ENCODE results near the gene ADTRP. TPM values are rescaled to one million over a fixed set of nuclear protein-coding genes. Genes with fewer than 3 reads are reported as not detected.
A peak's percentile ranks its signal among the peaks of the same experiment; 100 is the strongest.

The ADTRP gene
- total and polyA plus RNA-seq, 7 experiments from 2014 or later, result 3.1 to 109 (median 44.3) TPM

DNA sequence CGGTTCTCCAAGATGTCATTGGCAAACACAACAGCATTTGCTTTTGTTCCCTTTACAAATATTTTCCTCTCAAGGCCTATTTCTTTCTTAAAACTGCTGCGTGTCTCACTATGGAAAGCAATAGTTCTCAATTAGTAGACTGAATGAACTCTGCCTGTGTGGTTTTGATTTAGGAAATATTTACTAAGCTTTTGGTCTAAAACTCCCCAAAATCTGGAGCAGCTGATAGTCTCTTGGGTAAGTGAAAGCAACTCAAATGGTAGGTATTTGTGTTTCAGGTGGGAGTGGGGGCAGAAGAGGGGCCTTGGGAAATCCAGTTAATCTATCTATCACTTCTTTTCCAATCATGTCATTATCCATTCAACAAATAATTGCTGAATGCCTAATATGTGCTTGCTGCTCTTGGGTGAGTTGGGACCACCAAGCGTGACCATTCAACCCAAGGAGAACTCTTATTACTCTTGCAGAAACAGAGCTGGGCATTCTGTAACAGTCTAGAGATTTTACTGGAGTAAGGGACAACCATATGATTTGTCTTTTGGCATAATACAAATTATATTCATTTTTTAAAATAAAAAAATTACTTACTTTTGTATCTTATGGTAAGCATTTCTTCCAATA is 33.2 kb upstream of the ADTRP start:
- H3K9me3 ChIP-seq (ENCODE audit: control insufficient read depth in 2 of 3, low read length in 3 of 3), result no peaks in the 10 kb centered on the region
- H3K4me1 ChIP-seq (ENCODE audit: control insufficient read depth in 2 of 2, insufficient read depth in 2 of 2, low read length in 2 of 2), result peaks cover 0 to 5% of the 10 kb centered on the region in 2 donors
- H3K4me3 ChIP-seq (ENCODE audit: low read length), result no peak overlapping the region
- Mint-ChIP-seq H3K4me1 (peaks cover 3 to 17% (median 7%) of the 10 kb centered on the region in 7 donors), H3K27me3 (no peaks in the 10 kb centered on the region), H3K27ac (no peak overlapping the region), H3K9me3 (peaks cover 0 to 2% (median 0%) of the 10 kb centered on the region in 11 donors), H3K36me3 (no peaks in the 10 kb centered on the region), H3K4me3 (no peak overlapping the region)
- CTCF ChIA-PET, result no interaction called here
- H3K27me3 ChIP-seq (ENCODE audit: control insufficient read depth in 2 of 2, insufficient read depth in 2 of 2, low read length in 2 of 2), result no peaks in the 10 kb centered on the region
- intact Hi-C loops (cut with micrococcal nuclease), result no loop called here
- H3K36me3 ChIP-seq (ENCODE audit: control insufficient read depth in 2 of 3, insufficient read depth in 3 of 3, low read length in 3 of 3), result no peaks in the 10 kb centered on the region
- no peak overlapping the region for H3K27ac ChIP-seq (ENCODE audit: low read depth, low read length)
- ATAC-seq (no peak), DNase-seq (no peak)
- POLR2A ChIA-PET, result no interaction called here

DNA sequence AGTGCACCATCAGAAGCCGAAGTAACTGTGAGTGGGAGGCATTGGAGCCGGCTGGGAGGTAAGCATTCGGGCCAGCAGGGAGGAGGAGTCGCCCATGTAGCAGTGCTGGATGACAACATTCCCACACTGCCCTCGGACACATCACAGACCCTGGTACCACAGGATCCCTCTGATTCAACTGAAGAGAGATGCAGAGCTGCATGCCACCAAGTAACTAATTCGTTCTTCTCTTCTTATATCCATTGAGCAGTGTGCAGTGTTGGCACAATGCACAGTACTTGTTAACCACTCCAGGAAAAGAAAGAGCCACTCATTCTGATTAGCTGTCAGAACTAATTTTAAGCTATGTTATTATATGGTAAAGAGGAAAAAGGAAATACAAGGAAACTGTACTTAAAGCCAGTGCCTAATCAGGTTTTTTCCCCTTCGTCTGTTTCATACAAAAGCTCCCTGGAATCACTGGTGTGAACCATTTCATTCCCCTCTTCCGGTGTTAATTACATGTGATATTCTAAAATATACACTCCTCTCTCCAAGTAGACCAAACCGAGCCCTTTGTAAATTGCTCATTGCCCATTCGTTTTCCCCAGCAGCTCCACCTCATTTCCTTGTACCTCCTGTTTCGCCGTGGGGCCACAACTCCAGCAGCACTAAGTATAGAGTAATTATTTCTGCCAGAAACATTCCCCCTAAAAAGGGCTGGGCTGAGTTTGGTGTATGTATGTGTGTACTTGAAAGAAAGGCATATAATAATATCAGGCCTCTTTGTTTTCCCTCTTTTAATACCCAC is 32.4 kb upstream of the ADTRP start:
- Histone ChIP-seq H3K4me3 (ENCODE audit: low read length) (no peak overlapping the region), H3K4me1 (ENCODE audit: control insufficient read depth in 2 of 2, insufficient read depth in 2 of 2, low read length in 2 of 2) (peaks cover 0 to 6% of the 10 kb centered on the region in 2 donors), H3K27ac (ENCODE audit: low read depth, low read length) (no peak overlapping the region), H3K27me3 (ENCODE audit: control insufficient read depth in 2 of 2, insufficient read depth in 2 of 2, low read length in 2 of 2) (no peaks in the 10 kb centered on the region), H3K9me3 (ENCODE audit: control insufficient read depth in 2 of 3, low read length in 3 of 3) (no peaks in the 10 kb centered on the region), H3K36me3 (ENCODE audit: control insufficient read depth in 2 of 3, insufficient read depth in 3 of 3, low read length in 3 of 3) (no peaks in the 10 kb centered on the region)
- intact Hi-C loops (cut with micrococcal nuclease), result no loop called here
- ATAC-seq (no peak), DNase-seq (no peak)
- ChIA-PET POLR2A (no interaction called here), CTCF (no interaction called here)
- H3K9me3 Mint-ChIP-seq, result peaks cover 0 to 2% (median 0%) of the 10 kb centered on the region in 11 donors
- H3K4me1 Mint-ChIP-seq, result peaks cover 10 to 24% (median 14%) of the 10 kb centered on the region in 7 donors
- H3K27me3 Mint-ChIP-seq, result no peaks in the 10 kb centered on the region
- H3K4me3 Mint-ChIP-seq, result no peak overlapping the region
- H3K27ac Mint-ChIP-seq, result peak overlapping the region in 1 of 9 donors; percentile 19
- H3K36me3 Mint-ChIP-seq, result no peaks in the 10 kb centered on the region

DNA sequence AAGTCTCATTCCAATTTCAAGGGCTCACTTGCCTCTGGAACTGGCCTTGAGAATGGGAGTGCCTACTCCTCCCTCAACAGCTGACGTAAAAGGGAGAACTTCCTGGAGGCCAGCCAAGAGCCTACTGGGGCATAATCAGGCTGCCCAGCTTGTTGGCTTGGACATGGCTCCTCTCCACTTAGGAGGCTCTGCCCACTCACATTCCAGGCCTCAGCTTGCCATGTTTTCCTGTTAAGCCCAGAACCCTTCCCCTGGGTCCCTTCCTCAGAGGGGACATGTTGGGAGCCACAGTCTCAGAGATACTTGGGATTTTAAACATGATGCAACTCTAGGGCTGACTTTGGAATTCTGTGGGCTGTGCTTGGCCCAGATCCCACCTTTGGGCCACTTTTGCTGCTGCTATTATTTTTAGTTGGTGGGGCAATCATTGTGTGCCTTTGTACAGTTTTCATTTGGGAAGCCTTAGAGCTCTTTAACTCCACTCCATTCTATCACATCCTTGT is 31.5 kb upstream of the ADTRP start:
- Histone ChIP-seq H3K27me3 (ENCODE audit: control insufficient read depth in 2 of 2, insufficient read depth in 2 of 2, low read length in 2 of 2) (no peaks in the 10 kb centered on the region), H3K9me3 (ENCODE audit: control insufficient read depth in 2 of 3, low read length in 3 of 3) (no peaks in the 10 kb centered on the region), H3K27ac (ENCODE audit: low read depth, low read length) (no peak overlapping the region), H3K4me1 (ENCODE audit: control insufficient read depth in 2 of 2, insufficient read depth in 2 of 2, low read length in 2 of 2) (peaks cover 0 to 6% of the 10 kb centered on the region in 2 donors), H3K36me3 (ENCODE audit: control insufficient read depth in 2 of 3, insufficient read depth in 3 of 3, low read length in 3 of 3) (no peaks in the 10 kb centered on the region), H3K4me3 (ENCODE audit: low read length) (no peak overlapping the region)
- no peaks in the 10 kb centered on the region for H3K36me3 Mint-ChIP-seq
- no peaks in the 10 kb centered on the region for H3K27me3 Mint-ChIP-seq
- H3K4me3 Mint-ChIP-seq, result no peak overlapping the region
- POLR2A ChIA-PET, result no interaction called here
- intact Hi-C loops (cut with micrococcal nuclease), result no loop called here
- ATAC-seq (no peak), DNase-seq (no peak)
- H3K4me1 Mint-ChIP-seq, result peaks cover 13 to 29% (median 16%) of the 10 kb centered on the region in 7 donors
- H3K27ac Mint-ChIP-seq, result no peak overlapping the region
- peaks cover 0 to 2% (median 0%) of the 10 kb centered on the region in 11 donors for H3K9me3 Mint-ChIP-seq
- CTCF ChIA-PET, result no interaction called here

DNA sequence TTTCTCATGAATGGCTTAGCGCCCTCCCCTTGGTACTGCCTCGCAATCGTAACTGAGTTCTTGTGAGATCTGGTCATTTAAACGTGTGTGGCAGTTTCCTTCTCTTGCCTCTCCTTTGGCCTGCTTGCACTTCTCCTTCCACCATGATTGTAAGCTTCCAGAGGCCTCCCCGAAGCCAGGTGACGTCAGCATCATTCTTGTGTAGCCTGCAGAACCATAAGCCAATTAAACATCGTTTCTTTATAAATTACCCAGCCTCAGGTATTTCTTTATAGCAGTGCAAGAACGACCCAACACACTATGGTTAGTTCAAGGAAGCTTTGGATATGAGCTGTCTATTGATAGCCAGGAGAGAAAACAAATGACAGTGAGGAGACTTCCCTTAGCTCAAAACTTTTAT is 29.5 kb upstream of the ADTRP start:
- ATAC-seq, result no peak
- Mint-ChIP-seq H3K9me3 (peaks cover 0 to 2% (median 0%) of the 10 kb centered on the region in 11 donors), H3K27ac (no peak overlapping the region), H3K4me1 (peaks cover 13 to 29% (median 17%) of the 10 kb centered on the region in 7 donors), H3K36me3 (no peaks in the 10 kb centered on the region), H3K4me3 (no peak overlapping the region), H3K27me3 (no peaks in the 10 kb centered on the region)
- no peaks in the 10 kb centered on the region for H3K36me3 ChIP-seq (ENCODE audit: control insufficient read depth in 2 of 3, insufficient read depth in 3 of 3, low read length in 3 of 3)
- CTCF ChIA-PET, result no interaction called here
- intact Hi-C loops (cut with micrococcal nuclease), result loop anchor here in 1 of 2 donors (5.0 kb wide), 1 partner anchor 96 kb away; no protein-coding TSS in a partner anchor
- H3K27ac ChIP-seq (ENCODE audit: low read depth, low read length), result no peak overlapping the region
- no peak overlapping the region for H3K4me3 ChIP-seq (ENCODE audit: low read length)
- H3K9me3 ChIP-seq (ENCODE audit: control insufficient read depth in 2 of 3, low read length in 3 of 3), result no peaks in the 10 kb centered on the region
- POLR2A ChIA-PET, result no interaction called here
- H3K4me1 ChIP-seq (ENCODE audit: control insufficient read depth in 2 of 2, insufficient read depth in 2 of 2, low read length in 2 of 2), result peaks cover 0 to 6% of the 10 kb centered on the region in 2 donors
- no peaks in the 10 kb centered on the region for H3K27me3 ChIP-seq (ENCODE audit: control insufficient read depth in 2 of 2, insufficient read depth in 2 of 2, low read length in 2 of 2)
- DNase-seq, result no peak

DNA sequence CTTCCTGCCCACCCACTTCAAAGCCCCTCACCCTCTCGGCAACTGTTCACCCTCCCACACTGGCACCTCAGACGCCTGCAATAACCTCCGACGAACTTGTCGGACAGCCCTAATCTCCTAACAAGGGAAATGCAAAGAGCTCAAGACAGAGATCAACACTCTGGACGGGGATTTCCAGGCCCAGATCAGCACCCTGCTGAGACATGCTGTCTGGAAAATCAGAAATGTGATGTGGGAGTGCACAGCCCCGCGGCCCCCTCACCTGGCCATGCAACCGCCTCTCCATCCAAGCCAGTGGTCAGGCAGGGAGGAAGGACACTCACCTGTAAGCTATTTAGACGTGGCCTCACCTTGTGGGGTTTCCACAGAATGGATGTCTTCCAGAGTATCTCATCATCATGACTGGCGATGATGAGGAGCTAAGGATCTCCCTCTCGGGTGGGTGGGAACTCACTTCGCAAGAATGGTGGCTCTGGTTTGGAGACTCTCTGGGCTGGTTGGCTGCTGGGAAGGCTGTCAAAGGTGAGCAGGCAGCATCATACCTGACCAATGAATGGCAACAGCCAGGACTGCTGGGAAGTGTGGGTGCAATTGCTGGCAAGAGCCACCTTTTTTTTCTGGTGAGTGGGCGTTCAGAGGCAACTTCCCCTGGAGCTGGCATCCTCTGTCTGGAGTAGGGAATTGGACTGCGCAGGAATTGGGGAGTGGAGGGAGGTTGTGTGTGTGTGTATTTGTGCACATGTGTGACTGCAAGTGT is 28.1 kb upstream of the ADTRP start:
- POLR2A ChIA-PET, result no interaction called here
- intact Hi-C loops (cut with micrococcal nuclease), result loop anchor here in 1 of 2 donors (5.0 kb wide), 1 partner anchor 94 kb away; no protein-coding TSS in a partner anchor
- DNase-seq, result peak in 2 of 9 donors; percentile 3 to 22
- peaks cover 13 to 27% (median 17%) of the 10 kb centered on the region in 7 donors for H3K4me1 Mint-ChIP-seq
- H3K27me3 ChIP-seq (ENCODE audit: control insufficient read depth in 2 of 2, insufficient read depth in 2 of 2, low read length in 2 of 2), result no peaks in the 10 kb centered on the region
- peaks cover 0 to 2% (median 0%) of the 10 kb centered on the region in 11 donors for H3K9me3 Mint-ChIP-seq
- H3K4me3 ChIP-seq (ENCODE audit: low read length), result no peak overlapping the region
- peak overlapping the region in 7 of 9 donors; percentile 25 to 84 (median 50) for H3K27ac Mint-ChIP-seq
- no peaks in the 10 kb centered on the region for H3K36me3 ChIP-seq (ENCODE audit: control insufficient read depth in 2 of 3, insufficient read depth in 3 of 3, low read length in 3 of 3)
- H3K4me3 Mint-ChIP-seq, result peak overlapping the region in 7 of 10 donors; percentile 28 to 72 (median 42)
- H3K4me1 ChIP-seq (ENCODE audit: control insufficient read depth in 2 of 2, insufficient read depth in 2 of 2, low read length in 2 of 2), result peaks cover 0 to 6% of the 10 kb centered on the region in 2 donors
- no peaks in the 10 kb centered on the region for H3K9me3 ChIP-seq (ENCODE audit: control insufficient read depth in 2 of 3, low read length in 3 of 3)
- H3K36me3 Mint-ChIP-seq, result no peaks in the 10 kb centered on the region
- no peak overlapping the region for H3K27ac ChIP-seq (ENCODE audit: low read depth, low read length)
- peak; percentile 44 for ATAC-seq
- H3K27me3 Mint-ChIP-seq, result no peaks in the 10 kb centered on the region
- CTCF ChIA-PET, result no interaction called here

DNA sequence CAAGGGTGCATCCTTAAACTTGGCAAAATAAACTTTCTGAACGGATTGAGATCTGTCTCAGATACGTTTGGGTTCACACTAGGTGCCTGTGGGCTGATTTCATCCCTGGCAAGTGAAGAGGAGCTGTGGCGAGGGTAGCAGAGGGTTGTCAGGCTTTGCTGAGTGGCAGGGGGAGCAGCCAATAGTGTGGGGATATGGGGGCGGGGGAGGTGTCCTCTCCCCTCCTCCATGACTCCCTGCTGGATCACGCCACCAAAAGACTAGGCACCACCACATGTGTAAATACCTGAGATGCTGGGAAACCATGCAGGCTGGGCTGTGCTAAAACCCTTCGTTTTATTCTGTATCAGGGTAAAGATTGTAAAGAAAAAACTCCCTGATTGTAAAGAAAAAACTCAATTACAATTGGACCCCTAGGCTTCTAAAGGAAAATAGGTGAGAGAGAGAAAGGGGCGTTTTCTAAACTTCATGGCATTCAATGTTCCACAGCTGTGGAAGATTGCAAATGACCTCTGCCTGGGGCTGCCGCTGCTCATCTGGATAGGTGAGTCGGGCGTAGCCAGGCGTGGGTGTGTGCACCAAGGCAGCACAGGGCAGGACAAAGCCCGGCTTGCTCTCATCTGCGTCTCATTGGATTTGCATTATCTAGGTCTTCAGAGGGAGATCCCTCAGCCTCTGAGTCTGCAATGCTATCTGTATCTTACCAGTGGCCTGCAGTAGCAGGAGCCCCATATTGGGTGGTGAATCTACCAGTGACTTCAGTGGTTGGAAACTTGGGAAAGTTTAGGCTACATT is 26.9 kb upstream of the ADTRP start:
- no peaks in the 10 kb centered on the region for H3K9me3 ChIP-seq (ENCODE audit: control insufficient read depth in 2 of 3, low read length in 3 of 3)
- POLR2A ChIA-PET, result interaction anchor here (0.6 kb wide), 1 partner anchor 157 kb away, joined by 4 read pairs; no protein-coding TSS in a partner anchor
- H3K9me3 Mint-ChIP-seq, result no peaks in the 10 kb centered on the region
- no peaks in the 10 kb centered on the region for H3K27me3 ChIP-seq (ENCODE audit: control insufficient read depth in 2 of 2, insufficient read depth in 2 of 2, low read length in 2 of 2)
- H3K27ac ChIP-seq (ENCODE audit: low read depth, low read length), result no peak overlapping the region
- peaks cover 0 to 6% of the 10 kb centered on the region in 2 donors for H3K4me1 ChIP-seq (ENCODE audit: control insufficient read depth in 2 of 2, insufficient read depth in 2 of 2, low read length in 2 of 2)
- H3K4me3 Mint-ChIP-seq, result no peak overlapping the region
- no peaks in the 10 kb centered on the region for H3K27me3 Mint-ChIP-seq
- DNase-seq, result no peak
- no peak overlapping the region for H3K4me3 ChIP-seq (ENCODE audit: low read length)
- intact Hi-C loops (cut with micrococcal nuclease), result loop anchor here in 1 of 2 donors (5.0 kb wide), 1 partner anchor 93 kb away; no protein-coding TSS in a partner anchor
- no peaks in the 10 kb centered on the region for H3K36me3 Mint-ChIP-seq
- CTCF ChIA-PET, result no interaction called here
- H3K27ac Mint-ChIP-seq, result peak overlapping the region in 1 of 9 donors; percentile 25
- no peak for ATAC-seq
- peaks cover 13 to 21% (median 17%) of the 10 kb centered on the region in 7 donors for H3K4me1 Mint-ChIP-seq
- no peaks in the 10 kb centered on the region for H3K36me3 ChIP-seq (ENCODE audit: control insufficient read depth in 2 of 3, insufficient read depth in 3 of 3, low read length in 3 of 3)

Data from naive thymus-derived CD4-positive, alpha-beta T cell (primary cell).